NCI-H146 treated with DMSO at 0.1 percent for 48 hours (cell line): Measurements from ENCODE around the gene HDGFL3.
"Not testable (repeated sequence)": the region's sequence is repeated elsewhere in the genome, so short reads cannot be mapped to it uniquely, and the experiment has no call there.

Experiments
- DNase-seq: peaks from one replicate; lab custom pipeline; 2025; ENCODE audit not compliant: unreplicated experiment; lab: John Stamatoyannopoulos, UW

The HDGFL3 gene

DNA sequence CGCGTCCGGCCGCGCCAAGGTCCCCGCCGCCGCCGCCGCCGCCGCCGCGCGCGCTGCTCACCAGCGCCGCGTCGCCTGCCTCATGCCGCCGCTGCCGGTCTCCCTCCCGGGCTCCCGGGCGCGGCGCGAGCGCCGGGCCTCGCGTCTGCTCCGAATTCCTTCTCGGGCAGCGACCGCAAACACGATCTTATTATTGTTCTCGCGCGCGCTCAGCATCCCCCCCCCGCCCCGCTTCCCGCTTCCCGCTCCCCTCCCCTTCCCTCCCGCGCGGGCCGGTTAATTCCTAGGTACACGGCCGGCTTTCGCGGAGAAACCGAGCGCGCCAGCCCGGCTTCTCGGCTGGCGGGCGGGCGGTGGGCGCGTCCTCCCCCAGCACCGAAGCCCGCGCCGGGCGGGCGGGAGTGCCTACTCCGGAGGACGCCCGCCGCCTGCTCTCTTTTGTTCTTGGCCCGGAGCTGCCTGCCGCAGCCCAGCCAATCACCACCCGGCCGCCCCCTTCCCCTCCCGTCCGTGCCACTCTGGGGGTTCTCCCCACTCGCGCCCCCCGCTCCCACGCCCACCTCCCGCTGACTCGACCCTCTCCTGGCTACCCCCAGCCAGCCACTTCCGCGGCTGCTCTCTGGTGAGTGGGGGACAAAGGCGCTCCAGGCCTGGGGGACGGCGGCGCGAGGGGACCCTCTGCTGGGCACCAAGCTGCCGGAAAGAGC is at the start of gene HDGFL3:
HDGFL3 (minus strand) TSS at position 164 of the 707 bp plus-strand sequence. CDS start 409 bp downstream, outside the sequence.
- DNase-seq, result peak; percentile 35

DNA sequence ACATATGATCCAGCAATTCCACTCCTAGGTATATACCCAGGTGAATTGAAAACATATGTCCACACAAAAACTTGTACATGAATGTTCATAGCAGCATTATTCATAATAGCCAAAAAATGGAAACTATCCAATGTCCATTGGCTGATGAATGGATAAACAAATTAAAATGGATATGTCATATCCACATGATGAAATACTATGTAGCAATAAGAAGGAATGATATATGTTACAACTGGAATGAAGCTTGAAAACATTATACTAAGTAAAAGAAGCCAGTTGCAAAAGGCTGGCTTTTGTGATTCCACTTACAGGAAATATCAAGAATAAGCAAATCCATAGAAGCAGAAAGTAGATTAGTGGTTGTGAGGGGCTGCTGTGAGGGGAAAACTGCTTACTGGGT is 43.2 kb upstream of the HDGFL3 start:
- DNase-seq, result no peak

DNA sequence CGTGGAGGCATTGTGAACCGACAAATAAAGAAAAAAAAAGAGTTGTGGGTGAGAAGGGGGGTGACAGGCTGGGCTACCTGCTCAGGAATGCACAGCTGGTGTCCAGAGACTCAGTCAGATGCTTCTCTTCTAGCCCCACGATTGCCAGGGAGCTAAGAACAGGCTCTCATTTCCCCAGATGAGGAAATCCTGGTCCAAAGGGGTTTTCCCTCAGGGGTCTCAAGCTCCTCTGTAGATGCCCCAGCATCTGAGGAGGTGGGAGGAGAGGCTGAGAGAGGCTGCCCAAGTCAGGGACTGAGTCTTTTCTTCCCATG is 41.4 kb upstream of the HDGFL3 start:
- DNase-seq, result no peak

DNA sequence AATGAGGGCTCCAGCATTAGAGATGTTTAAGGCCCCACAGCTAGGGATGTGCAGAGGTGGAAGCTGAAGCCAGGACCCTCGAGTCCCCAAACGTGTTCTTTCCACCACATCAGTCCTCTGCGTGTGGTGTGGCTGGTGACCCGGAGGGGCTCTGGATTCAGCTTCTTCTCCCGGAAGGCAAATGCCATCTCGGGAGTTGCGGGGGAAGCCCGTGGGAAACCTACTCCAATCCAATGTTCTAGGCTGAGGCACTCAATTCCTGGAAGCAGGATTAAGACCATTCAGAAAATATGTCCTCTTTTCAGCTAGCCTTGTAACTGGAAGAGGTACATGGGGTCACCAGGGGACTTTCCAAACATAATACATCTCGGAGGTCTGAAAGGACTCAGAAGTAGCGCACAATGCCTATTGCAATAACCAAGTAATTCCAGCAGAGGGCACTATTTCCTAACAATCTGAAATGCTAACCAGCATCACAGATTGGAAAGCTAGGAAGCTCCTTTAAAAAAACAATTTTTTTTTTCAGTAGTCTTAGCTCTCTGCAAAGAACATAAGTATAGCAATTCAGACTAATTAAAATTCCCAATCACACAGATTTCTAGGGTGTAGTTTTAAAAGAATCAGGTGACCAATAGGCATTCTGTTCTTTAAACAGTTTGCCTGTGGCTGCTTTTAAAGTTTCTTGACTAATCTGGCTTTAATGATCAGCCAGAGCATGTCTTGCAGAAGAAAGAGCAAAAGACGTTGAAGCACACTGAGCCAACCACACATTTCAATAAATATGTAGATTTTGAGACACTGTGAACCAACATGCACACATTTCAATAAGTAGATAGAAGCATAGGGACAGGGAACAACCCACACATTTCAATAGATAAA is 40.8 kb upstream of the HDGFL3 start:
- DNase-seq, result peak; percentile 2

DNA sequence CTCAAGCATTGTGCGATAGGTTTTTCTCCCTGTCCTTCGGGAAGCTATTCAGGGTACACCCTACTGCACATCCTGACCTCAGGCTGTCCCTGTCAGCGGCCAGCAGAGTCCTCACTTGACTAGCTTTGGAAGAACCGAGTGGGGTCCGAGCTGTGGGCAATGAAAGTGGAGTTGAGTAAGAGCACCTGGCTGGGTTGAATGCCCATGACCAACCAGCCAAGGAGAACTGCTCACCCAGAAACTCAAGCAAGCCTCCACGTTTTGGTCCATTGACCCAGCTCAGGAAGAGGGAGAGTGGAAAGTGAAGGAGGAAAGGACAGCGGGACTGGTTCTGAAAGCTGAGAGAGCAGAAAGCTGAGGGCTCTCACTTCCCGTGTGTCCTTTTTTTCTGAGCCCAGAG is 36.0 kb upstream of the HDGFL3 start:
- no peak for DNase-seq

DNA sequence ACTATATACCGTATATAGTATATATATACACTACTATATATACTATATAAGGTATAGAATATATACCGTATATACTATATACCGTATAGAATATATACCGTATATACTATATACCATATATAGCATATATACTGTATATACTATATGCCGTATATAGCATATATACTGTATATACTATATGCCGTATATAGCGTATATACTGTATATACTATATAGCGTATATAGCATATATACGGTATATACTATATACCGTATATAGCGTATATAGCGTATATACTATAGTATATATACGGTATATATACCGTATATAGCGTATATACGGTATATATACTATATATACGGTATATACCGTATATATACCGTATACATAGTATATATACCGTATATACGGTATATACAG is 22.6 kb upstream of the HDGFL3 start:
- DNase-seq, result no peak

DNA sequence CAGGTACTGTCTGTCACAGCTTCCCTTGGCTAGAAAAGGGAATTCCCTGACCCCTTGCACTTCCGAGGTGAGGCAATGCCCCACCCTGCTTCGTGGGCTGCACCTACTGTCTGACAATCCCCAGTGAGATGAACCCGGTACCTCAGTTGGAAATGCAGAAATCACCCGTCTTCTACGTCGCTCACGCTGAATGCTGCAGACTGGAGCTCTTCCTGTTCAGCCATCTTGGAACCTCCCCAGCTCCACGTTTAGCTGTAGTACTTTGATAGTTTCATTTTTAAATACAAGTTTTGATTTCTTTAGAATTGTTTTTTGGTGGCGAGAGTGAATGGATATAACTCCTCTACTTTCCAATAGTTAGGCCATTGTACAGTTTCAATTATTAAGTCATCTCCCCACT is 17.8 kb upstream of the HDGFL3 start:
- DNase-seq, result no peak

DNA sequence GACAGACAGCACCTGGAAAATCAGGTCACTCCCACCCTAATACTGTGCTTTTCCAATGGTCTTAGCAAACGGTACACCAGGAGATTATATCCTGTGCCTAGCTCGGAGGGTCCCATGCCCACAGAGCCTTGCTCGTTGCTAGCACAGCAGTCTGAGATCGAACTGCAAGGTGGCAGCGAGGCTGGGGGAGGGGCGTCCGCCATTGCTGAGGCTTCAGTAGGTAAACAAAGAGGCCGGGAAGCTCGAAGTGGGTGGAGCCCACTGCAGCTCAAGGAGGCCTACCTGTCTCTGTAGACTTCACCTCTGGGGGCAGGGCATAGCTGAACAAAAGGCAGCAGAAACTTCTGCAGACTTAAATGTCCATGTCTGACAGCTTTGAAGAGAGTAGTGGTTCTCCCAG is 14.2 kb upstream of the HDGFL3 start:
- not testable (repeated sequence) for DNase-seq

DNA sequence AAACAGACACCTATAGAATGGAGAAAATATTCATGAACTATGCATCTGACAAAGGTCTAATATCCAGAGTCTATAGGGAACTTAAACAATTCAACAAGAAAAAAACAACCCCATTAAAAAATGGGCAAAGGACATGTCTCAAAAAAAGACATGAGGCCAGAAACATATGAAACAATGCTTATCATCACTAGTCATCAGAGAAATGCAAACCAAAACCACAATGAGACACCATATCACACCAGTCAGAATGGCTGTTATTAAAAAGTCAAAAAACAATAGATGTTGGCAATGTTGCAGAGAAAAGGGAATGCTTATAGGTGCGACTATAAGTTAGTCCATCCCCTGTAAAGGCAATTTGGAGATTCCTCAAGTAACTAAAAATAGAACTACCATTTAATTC is 11.4 kb upstream of the HDGFL3 start:
- no peak for DNase-seq

DNA sequence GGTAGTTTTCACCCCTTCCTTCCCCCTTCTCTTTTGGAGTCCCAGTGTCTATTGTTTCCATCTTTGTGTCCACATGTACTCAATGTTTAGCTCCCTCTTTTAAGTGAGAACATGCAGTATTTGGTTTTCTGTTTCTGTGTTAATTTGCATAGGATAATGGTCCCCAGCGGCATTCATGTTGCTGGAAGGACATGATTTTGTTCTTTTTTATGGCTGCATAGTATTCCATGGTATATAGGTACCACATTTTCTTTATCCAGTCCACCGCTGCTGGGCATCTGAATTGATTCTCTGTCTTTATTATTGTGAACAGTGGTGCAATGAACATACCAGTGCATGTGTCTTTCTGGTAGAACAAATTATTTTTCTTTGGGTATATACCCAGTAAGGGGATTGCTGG is 7.7 kb upstream of the HDGFL3 start:
- DNase-seq, result no peak

DNA sequence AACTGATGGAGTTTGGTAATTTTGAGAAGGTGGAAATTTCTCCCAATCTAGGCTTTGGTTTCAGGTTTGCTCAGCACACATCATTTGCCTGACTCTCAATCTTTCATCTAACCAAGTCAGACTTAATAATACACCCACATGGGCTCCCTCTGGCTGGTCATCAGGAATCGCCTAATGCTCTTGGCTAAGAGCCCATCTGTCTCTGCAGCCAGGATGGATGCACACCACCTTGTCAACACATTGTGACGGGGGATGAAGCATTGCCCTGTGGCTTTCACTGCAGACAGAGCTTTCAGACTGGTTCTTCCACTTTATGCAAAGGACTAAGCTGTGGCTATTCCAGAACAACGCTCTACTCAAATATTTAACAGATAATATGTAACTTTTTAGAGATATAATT is 3.0 kb upstream of the HDGFL3 start:
- no peak for DNase-seq

DNA sequence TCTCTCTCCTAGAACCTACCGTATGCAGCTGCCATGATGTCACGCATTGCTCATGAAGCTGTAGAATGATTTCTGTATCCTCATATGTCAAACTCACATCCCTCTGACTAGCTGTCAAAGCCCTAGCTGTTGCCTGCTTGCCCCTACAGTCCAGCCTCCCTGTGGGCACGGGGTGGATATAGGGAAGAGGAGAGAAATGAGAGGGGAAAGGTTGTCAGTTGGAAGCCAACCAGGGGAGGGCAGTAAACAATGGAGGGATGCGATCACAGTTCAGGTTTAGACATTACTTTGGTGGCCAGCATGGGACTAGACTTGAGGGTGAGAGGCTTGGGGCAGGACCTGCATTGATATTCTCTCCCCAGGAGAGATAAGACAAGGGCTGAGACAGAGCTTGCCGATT is 1.7 kb upstream of the HDGFL3 start:
- DNase-seq, result no peak

DNA sequence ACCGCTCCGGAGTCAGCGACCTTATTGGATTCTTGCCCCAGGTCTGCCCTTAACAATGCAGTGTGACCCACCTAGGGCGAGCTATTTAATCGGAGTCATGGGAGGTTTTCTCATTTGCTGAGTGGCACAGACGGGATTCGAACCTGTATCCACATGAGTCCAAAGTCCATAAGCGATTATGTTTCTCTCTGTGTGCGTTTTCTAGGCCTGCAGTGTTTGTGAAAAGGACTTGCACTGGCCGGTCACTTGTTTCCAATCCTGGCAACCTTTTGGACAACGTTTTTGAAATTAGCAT is 691 bp upstream of the HDGFL3 start:
- peak; percentile 30 for DNase-seq

DNA sequence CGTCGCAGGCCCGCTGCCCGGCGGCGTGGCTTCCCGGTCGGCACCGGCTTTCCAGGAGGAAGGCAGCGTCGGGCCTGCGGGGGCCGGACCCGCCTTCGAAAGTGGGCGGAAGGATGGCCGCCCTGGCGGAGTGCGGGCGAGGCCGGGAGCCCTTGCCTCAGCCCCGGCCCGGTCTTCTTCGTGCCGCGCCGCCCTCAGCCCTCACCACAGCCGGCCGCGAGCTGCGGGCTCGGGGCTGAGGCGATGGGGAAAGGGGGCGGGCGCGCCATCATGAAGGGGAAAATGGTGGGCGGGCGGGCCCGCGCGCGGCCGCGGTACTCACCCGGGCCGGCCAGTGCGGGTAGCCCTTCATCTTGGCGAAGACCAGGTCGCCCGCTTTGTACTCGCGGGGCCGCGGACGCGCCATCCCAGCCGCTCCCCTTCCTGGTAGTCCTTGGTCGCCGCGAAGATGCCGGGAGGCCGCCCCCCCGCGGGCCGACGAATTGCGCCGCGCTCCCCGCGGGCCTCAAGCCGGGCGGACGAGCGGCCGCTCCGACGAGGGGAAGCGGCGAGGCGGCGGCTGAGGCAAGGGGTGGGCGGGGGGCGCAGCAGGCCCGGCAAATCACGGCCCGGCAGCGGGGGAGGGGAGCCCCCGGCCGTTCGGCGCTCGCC is 489 bp downstream of the HDGFL3 start:
- no peak for DNase-seq

DNA sequence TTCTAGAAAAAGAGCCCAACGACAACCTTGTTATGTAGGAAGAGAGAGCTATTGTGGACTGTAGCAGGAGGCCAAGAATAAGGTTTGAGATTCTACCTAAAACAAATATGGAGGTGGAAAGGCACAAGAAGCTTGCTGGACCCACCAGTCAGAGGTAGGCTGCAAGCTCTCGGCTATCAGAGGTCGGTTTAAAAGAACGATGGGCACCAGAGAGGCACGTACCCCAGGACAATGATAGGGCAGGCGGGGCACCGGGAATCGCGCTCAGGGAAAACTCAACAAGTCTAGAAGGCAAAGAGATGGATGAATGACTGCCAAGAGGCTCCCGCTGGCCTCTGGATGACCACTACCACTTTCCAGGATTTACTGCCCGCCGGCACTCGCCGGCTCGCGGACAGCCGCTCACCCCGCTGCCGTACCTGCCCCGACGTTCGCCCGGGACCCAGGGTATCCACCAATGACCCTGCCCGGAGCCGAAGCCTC is 1.1 kb downstream of the HDGFL3 start:
- DNase-seq, result no peak

DNA sequence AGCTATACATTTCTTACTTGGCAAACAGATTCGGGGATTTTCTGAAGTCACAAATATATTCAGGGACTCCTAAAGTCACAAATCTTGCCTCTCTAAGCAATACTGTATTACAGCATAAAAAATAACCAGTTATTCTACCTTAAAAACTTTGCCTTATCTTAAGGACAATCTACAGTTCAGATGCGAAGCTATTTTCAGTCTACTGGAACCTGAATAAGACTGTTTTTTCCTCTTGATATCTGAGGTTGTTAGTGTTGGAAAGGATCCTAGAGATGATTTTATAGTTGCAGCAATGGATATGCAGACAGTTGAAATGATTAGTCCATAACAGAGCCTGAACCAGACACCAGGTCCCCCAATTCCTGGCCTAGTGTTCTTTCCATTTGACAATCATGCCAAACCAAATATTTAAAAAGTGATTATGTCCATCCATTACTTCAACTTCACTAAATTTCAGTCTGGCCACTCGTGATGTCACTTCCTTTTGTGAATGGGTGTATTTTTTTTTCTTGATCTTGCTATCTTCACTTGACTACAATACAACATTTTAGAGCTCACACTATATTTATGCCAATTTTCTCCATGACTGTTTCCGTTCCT is 1.8 kb downstream of the HDGFL3 start:
- peak; percentile 2 for DNase-seq

DNA sequence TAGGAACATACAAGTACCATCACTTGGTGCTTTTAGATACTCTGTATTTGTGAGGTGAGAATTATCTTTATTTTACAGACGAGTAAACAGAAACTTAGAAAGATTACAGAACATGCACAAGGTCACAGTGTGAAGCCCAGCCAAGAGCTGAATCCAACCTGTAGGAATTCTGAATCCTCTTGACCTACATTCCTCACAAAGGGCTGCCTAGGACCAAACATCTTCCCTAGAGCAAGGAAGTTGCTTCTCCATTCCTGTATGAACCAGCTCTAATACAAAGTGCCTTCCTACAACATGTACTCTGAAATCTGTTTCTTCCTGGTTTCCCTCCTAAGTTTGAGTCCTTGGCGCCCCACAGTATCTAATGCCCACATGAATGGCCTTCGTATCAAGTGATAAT is 2.9 kb downstream of the HDGFL3 start:
- no peak for DNase-seq

DNA sequence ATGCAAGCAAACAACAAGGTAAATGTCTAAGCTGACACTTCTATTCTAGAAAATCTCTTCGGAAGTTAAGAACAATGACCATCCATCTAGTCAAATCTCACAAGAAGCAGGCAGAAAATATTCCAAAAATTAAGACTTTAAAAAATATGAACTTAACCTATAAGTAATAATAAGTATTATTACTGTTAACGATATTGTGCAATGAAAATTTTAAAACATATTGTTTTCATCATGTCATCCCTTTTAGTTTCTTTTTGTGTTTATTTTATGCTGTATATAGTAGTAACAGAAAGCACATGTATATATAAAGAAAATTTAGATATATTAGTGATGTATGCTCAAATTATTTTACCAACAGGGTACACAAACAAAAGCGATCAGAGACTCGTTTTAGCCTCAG is 4.1 kb downstream of the HDGFL3 start:
- DNase-seq, result no peak

DNA sequence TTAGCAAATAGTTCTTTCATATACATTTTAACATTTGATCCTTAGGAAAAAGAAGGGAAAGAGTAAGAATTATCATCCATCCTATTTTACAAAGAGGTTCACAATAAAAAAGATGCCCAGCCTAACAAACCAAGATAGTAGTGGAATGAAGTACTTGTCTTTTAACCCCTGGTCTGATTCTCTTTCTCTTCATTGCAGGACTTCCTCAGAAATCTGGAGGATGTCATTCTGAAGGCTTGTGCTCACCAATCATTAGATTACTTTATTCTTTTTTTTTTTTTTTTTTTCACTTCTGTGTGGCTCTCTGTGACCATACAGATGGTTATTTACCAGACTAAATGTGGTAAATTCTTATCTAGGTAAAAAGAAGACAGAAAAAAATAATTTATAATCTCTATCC is 7.0 kb downstream of the HDGFL3 start:
- no peak for DNase-seq

DNA sequence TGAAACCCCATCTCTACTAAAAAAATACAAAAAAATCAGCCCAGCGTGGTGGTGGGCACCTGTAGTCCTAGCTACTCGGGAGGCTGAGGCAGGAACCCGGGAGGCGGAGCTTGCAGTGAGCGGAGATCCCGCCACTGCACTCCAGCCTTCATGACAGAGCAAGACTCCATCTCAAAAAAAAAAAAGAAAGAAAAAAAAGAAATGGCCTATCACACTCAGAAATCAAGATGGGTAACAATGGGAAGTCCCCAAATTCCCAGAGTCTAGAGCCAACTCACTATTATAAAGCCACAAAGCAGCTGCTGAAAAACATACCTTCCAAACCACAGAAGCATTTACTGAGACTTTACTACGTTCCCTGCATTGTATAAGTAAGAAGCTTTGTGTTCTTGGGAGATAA is 7.5 kb downstream of the HDGFL3 start:
- DNase-seq, result no peak

DNA sequence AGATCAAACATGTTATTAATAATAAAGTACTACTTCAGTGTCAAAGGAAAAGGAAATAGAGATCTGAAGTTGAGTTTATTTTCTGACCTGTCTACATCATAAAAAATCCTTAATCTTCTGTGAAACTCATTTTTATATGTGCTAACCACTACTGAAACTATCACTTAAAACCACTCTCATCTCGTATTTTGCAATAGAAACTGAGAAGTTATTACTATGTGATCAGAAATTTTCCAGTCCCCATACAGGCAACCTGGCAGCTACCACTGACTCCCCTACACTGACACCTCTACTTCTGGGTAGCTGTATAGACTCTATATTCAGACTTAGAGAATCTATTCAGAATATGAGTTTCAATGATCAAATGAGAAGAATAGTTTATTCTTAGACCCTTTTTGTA is 8.3 kb downstream of the HDGFL3 start:
- no peak for DNase-seq

DNA sequence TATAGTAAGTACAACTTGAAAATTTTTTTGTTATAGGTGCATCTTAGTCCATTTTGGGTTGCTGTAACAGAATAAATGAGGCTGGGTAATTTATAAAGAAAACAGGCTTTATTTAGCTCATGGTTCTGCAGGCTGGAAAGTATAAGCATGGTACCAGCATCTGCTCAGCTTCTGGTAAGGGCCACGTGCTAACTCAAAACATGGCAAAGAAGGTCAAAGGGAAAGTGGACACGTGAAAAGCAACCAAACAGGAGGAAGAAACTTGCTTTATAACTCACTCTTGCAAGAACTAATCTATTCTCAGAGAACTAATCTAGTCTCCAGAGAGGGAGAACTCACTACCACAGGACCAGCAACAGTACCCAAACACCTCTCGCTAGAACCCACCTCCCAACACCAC is 9.1 kb downstream of the HDGFL3 start:
- DNase-seq, result no peak
